Brain microvascular endothelial cell (primary cell): ENCODE results near the gene AUTS2.

Source experiments
- DNase-seq: peaks from one replicate; pipeline ENCODE4 v3.0.0-alpha.2; 2020
- H3K27ac ChIP-seq: fragments of 250-450 bp; sonication (Bioruptor Pico); 2 replicates; pipeline ENCODE4 v1.5.1; 2020; ENCODE audit warnings: mild to moderate bottlenecking, moderate library complexity
- H3K27me3 ChIP-seq: fragments of 250-450 bp; sonication (Bioruptor Pico); replicated peaks from 2 replicates; pipeline ENCODE4 v1.5.1; 2020; ENCODE audit warnings: mild to moderate bottlenecking
- H3K36me3 ChIP-seq: fragments of 250-450 bp; sonication (Bioruptor Pico); replicated peaks from 2 replicates; pipeline ENCODE4 v1.5.1; 2020; ENCODE audit warnings: mild to moderate bottlenecking
- H3K4me3 ChIP-seq: 2 replicates; pipeline ENCODE4 v1.5.1; 2011; ENCODE audit warnings: low read depth, mild to moderate bottlenecking, control low read depth, low read length, moderate library complexity
- in situ Hi-C: cut with HindIII; loops from 2 replicates; pipeline ENCODE4 v1.10.0; 2017; ENCODE audit warnings: low sequenced_read_pairs, low pct_ligation_motif_present
- TF ChIP-seq, protein P1 (sequence below): IDR thresholded peaks from 2 replicates; pipeline ENCODE4 v1.5.1; 2011; ENCODE audit warnings: low read depth, mild to moderate bottlenecking, moderate library complexity, low read length, control low read depth, inconsistent platforms; ENCODE audit errors: missing control alignments

AUTS2 gene

DNA sequence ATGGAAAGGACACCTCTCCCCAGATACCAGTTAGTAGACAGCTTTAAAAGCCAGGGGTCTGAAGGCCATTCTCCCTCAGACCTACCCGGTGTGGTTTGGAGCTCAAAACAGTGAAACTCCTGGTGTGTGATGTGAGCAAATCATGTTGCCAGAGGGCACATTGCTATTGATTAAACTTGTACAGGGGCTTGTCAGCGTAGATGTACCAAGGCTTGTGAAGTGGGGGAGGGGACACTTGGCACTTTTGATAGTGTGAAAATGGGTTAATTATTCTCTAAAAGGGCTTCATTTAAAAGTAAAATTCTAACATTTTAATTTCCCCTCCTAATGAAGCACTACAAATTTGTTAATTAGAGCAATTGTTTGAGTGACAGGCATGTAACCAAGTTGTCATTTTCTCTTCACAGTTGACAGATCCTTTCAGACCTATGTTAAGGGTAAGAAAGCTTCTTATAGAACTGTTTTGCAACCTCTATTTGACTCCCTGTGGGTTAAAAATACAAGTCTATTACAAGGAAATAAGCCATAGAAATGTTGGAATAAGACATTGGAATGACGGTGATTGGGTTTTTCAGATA is 1176.8 kb downstream of the AUTS2 start:
- H3K27ac ChIP-seq = no peak overlapping the region
- H3K27me3 ChIP-seq = no peaks in the 10 kb centered on the region
- DNase-seq = no peak
- in situ Hi-C loops = no loop called here
- TF ChIP-seq, protein P1, sequence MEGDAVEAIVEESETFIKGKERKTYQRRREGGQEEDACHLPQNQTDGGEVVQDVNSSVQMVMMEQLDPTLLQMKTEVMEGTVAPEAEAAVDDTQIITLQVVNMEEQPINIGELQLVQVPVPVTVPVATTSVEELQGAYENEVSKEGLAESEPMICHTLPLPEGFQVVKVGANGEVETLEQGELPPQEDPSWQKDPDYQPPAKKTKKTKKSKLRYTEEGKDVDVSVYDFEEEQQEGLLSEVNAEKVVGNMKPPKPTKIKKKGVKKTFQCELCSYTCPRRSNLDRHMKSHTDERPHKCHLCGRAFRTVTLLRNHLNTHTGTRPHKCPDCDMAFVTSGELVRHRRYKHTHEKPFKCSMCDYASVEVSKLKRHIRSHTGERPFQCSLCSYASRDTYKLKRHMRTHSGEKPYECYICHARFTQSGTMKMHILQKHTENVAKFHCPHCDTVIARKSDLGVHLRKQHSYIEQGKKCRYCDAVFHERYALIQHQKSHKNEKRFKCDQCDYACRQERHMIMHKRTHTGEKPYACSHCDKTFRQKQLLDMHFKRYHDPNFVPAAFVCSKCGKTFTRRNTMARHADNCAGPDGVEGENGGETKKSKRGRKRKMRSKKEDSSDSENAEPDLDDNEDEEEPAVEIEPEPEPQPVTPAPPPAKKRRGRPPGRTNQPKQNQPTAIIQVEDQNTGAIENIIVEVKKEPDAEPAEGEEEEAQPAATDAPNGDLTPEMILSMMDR = no peak
- H3K36me3 ChIP-seq = no peaks in the 10 kb centered on the region
- no peak overlapping the region for H3K4me3 ChIP-seq

DNA sequence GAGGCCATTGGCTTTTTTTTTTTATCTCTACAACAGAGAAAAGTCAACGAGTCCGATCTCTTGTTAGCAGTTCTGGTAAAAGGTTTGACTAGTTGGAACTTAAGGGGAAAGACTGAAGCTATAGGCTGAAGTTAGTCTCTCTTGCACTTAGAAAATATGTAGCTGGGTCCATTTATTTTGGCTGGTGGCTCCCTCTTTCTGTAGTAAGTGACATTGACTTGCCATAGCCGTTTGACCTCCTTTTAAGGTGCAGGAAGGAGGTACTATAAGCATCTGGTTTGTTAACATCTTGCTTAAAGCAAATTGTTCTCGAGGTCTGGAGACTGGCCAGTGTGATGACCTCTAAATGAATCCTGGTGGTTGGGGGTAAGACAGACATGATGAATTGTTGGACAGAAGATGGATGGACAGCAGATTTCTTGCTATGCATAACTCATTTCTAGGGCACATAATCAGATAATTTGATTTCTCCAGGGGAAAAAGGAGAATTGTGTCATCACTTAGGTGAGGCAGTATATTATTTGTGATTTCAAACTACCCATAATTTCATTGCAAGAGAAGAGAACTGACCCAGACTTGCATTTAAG is 1177.4 kb downstream of the AUTS2 start:
- in situ Hi-C loops = no loop called here
- H3K27ac ChIP-seq = no peak overlapping the region
- H3K27me3 ChIP-seq = no peaks in the 10 kb centered on the region
- TF ChIP-seq, protein P1 = peak; percentile 37
- no peak for DNase-seq
- H3K4me3 ChIP-seq = no peak overlapping the region
- H3K36me3 ChIP-seq = no peaks in the 10 kb centered on the region

DNA sequence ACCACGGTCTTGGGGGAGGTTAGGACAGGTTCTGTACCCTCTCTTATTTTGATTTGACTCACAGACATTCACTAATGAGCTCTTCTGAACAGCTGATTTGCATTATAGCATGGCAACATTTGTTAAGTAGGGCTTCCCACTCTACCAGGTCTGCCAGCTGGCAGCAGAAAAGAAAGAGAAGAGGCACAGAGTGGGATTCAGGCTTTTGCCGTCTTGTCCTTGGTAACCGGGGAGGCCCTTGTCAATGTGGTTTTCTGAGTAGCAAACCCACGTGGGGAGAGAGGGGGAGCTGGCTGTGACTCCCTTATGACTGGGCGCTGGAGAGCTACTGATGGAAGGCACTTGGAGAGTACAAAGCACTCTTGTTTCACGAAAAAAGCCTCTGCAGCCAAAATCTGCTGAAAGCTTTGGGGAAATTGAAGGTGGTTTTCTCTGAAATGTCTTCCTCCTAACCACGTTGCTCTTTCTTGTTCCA is 1178.4 kb downstream of the AUTS2 start:
- H3K36me3 ChIP-seq = no peaks in the 10 kb centered on the region

DNA sequence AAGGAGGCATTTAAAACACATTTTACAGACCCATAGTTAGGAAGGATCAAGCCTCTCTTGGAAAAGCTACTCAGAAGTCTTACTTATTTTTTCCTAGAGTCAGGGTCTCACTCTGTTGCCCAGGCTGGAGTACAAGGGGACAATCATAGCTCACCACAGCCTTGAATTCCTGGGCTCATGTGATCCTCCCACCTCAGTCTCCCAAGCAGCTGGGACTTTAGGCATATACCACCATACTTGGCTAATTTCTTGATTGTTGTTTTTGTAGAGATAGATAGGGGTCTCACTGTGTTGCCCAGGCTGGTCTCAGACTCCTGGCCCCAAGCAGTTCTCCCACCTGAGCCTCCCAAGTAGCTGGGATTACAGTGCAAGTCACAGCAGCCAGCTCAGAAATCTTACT is 1179.0 kb downstream of the AUTS2 start:
- no peak overlapping the region for H3K27ac ChIP-seq
- H3K36me3 ChIP-seq = no peaks in the 10 kb centered on the region
- TF ChIP-seq, protein P1 = no peak
- no peaks in the 10 kb centered on the region for H3K27me3 ChIP-seq
- no peak for DNase-seq
- in situ Hi-C loops = no loop called here
- no peak overlapping the region for H3K4me3 ChIP-seq

More for the DNA sequence above, 1178.4 kb downstream of the AUTS2 start:
- DNase-seq = no peak
- Histone ChIP-seq H3K27me3 (no peaks in the 10 kb centered on the region), H3K4me3 (no peak overlapping the region), H3K27ac (no peak overlapping the region)
- TF ChIP-seq, protein P1 = no peak
- in situ Hi-C loops = no loop called here

DNA sequence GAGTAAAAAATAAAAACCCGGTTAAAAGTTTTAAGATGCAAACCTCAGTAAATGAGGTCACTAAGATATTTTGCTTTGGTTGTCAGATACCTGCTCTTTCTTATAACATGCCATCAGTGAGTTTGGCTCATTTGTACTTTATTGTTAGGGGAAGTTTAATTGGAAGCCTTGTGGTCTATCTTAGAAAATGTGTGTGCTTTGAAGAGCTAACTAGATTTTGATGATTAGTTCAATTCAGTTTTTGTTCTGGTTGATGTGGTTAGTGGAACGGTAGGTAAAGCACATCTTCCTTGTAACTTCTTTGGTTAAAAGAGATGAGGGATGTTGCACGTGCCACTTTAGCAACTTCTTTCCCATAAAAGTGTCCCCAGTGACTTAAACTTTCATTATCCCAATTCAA is 1180.3 kb downstream of the AUTS2 start:
- Histone ChIP-seq H3K4me3 (no peak overlapping the region), H3K27me3 (no peaks in the 10 kb centered on the region), H3K36me3 (no peaks in the 10 kb centered on the region), H3K27ac (no peak overlapping the region)
- TF ChIP-seq, protein P1 = no peak
- in situ Hi-C loops = no loop called here
- no peak for DNase-seq

DNA sequence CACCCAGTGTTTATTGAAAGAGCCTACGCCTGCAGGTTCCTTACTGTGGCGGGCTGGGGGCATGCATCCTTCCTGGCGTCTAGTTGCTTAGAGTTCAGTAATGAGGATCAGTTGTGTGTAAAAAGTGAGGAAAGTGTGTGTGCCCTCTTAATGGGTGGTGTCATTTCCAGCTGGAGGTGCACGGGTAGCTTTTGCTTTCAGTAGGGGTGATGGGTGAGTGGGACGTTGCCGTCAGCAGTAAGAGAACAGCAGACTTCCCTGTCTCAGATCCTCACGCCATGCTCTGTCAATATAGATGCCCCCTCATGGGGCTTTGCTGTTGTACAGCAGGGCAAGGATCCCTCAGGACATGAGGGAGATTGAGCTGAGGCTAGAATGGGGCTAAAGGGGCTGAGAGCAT is 1181.0 kb downstream of the AUTS2 start:
- Histone ChIP-seq H3K27ac (no peak overlapping the region), H3K4me3 (no peak overlapping the region), H3K27me3 (no peaks in the 10 kb centered on the region), H3K36me3 (no peaks in the 10 kb centered on the region)
- DNase-seq = no peak
- TF ChIP-seq, protein P1 = no peak
- in situ Hi-C loops = no loop called here
